ENCODE measurements around the gene GPR78. TPM values are rescaled to one million over a fixed set of nuclear protein-coding genes. Genes with fewer than 3 reads are reported as not detected.

Gene GPR78
- total and polyA plus RNA-seq, 2 of the 13 experiments (the other 11 are each of a cell fraction or from before 2014, with no cell fraction given), result 0.01 to 0.07 TPM

DNA sequence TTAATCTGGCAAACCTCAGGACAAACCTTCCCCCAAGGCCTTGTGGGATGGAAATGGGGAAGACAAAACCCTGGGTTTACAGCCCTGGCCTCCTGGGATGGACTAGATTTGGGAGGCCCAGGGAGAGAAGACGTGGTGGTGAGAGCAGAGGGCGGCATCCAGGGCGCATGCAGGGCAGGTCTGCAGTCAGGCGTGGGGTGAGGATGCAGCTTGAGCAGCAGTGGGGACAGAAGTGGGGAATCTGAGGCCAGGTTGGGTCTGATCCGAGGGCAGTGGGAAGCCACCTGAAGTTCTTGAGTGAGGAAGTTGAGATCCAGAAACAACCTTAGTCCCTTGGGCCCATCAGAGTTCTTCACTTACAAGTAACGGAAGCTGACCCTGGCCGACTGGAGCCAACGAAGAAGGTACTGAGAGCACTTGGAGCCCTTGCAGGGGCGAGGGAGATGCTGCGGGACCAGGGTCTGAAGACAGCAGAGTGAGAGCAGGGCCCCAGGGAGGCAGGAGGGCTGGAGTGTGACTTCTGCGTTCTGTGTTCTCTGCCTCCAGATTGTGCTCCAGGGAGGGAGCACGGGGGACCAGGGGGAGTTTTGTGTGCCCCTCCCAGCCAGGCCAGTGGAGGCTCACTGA, 42.0 kb upstream of the GPR78 start:
- no peaks in the 10 kb centered on the region for H3K4me1 ChIP-seq (ENCODE audit: insufficient read depth, low read length)
- intact Hi-C loops (cut with micrococcal nuclease; ENCODE audit: unreplicated experiment), result no loop called here
- FAIRE-seq, result no peak
- CTCF ChIA-PET (ENCODE audit: low intra/inter-chr PET ratio, low total read pairs), result no interaction called here
- H2AFZ ChIP-seq (ENCODE audit: low read length), result no peak overlapping the region
- H3K79me2 ChIP-seq (ENCODE audit: insufficient read depth, low read length), result no peaks in the 10 kb centered on the region
- POLR2A ChIA-PET, result no interaction called here
- H3K4me2 ChIP-seq (ENCODE audit: low read depth, low read length), result no peak overlapping the region
- H3K9ac ChIP-seq (ENCODE audit: insufficient read depth, low read depth, low read length), result no peak overlapping the region
- H3K36me3 ChIP-seq (replicated peaks in 1 of 2; ENCODE audit: control insufficient read depth in 1 of 2, insufficient read depth in 2 of 2, low read length in 2 of 2), result no peaks in the 10 kb centered on the region
- no peaks in the 10 kb centered on the region for H3K9me3 ChIP-seq (ENCODE audit: low read length)
- no peak for DNase-seq (ENCODE audit: low spot score)
- H3K27ac ChIP-seq (ENCODE audit: extremely low read length, insufficient read depth, low read length), result no peak overlapping the region
- TF ChIP-seq NFE2L2 (IDR thresholded peaks at IDR 0.05; ENCODE audit: low read length), result no peak
- 38% methylated on average over 11 of the region's 12 CpGs for WGBS (ENCODE audit: low lambda C conversion rate)
- H3K4me3 ChIP-seq (replicated peaks in 1 of 3; ENCODE audit: insufficient read depth in 1 of 3, low read depth in 2 of 3, low read length in 3 of 3), result no peak overlapping the region
- no peaks in the 10 kb centered on the region for H4K20me1 ChIP-seq (ENCODE audit: insufficient read depth, low read length)
- BruUV-seq (replicated peaks), result no TSS peak
- in situ Hi-C loops (cut with HindIII; ENCODE audit: extremely low pct_ligation_motif_present, low pct_unique_long_range_greater_than_20kb), result no loop called here
- ATAC-seq, result no peak
- H3K27me3 ChIP-seq (ENCODE audit: control insufficient read depth in 1 of 2, insufficient read depth in 2 of 2, low read length in 2 of 2), result peaks cover 0 to 18% of the 10 kb centered on the region in 2 experiments; a peak in 3 of 5 replicates

DNA sequence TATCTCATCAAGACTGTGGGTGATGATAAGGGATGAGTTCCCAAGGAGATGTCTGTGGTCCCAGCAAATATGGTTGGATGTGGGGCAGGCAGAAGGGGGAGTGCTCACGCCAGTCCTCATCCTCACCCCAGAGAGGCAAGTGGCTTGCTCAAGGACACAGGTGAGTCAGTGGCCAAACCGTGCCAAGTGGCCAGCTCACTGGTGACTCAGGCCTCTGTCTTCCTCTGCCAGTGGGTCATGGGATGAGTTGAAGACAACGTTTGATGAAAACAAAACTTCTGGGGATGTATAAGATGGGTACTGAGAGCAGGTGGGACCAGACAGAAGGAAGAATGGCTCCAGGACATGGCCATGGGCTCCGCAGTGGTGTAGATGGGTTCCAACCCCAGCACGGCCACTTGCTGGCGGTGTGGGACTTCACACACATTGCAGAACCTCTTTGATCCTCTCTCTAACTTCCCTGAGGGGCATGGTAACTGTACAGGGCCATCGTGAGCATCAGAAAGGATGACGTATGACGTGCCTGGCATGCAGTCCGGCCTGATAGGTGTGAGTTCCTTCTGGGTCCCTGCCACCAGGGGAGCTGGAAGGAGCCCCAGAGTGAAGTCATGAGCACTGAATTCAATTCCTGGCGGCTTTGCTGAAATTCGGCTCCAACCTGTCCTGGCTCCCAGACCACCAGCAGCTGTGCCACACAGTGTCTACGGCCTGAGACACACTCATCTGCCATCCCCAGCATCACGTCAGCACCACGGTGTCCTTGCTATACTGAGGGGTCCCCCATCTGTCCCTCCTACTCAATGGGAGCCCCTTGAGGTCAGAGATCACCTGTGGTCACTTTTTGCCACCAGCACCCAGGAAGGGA, 41.3 kb upstream of the GPR78 start:
- ChIA-PET POLR2A (no interaction called here), CTCF (ENCODE audit: low intra/inter-chr PET ratio, low total read pairs) (no interaction called here)
- Histone ChIP-seq H3K36me3 (replicated peaks in 1 of 2; ENCODE audit: control insufficient read depth in 1 of 2, insufficient read depth in 2 of 2, low read length in 2 of 2) (no peaks in the 10 kb centered on the region), H3K4me2 (ENCODE audit: low read depth, low read length) (no peak overlapping the region), H3K27ac (ENCODE audit: extremely low read length, insufficient read depth, low read length) (no peak overlapping the region), H3K79me2 (ENCODE audit: insufficient read depth, low read length) (no peaks in the 10 kb centered on the region), H3K9ac (ENCODE audit: insufficient read depth, low read depth, low read length) (no peak overlapping the region), H3K4me3 (replicated peaks in 1 of 3; ENCODE audit: insufficient read depth in 1 of 3, low read depth in 2 of 3, low read length in 3 of 3) (no peak overlapping the region), H2AFZ (ENCODE audit: low read length) (no peak overlapping the region), H3K27me3 (ENCODE audit: control insufficient read depth in 1 of 2, insufficient read depth in 2 of 2, low read length in 2 of 2) (peaks cover 0 to 19% of the 10 kb centered on the region in 2 experiments; a peak in 3 of 5 replicates), H4K20me1 (ENCODE audit: insufficient read depth, low read length) (no peaks in the 10 kb centered on the region), H3K4me1 (ENCODE audit: insufficient read depth, low read length) (no peaks in the 10 kb centered on the region), H3K9me3 (ENCODE audit: low read length) (no peaks in the 10 kb centered on the region)
- intact Hi-C loops (cut with micrococcal nuclease; ENCODE audit: unreplicated experiment), result no loop called here
- TF ChIP-seq FOSL2 (CRISPR knock-in tag; IDR thresholded peaks at IDR 0.05), result peak; percentile 84
- no peak for TF ChIP-seq HOXA3 (CRISPR knock-in tag; IDR thresholded peaks at IDR 0.05)
- TF ChIP-seq FOXC1 (CRISPR knock-in tag; IDR thresholded peaks at IDR 0.05; ENCODE audit: borderline replicate concordance), result no peak
- TF ChIP-seq FOSL1 (CRISPR knock-in tag; IDR thresholded peaks at IDR 0.05; ENCODE audit: borderline replicate concordance), result 0 out of 2 replicates have a peak, but pooled peaks have one; percentile 23
- TF ChIP-seq ZNF263 (CRISPR knock-in tag; IDR thresholded peaks at IDR 0.05), result 0 out of 2 replicates have a peak, but pooled peaks have one; percentile 48
- ATAC-seq (no peak), FAIRE-seq (no peak), DNase-seq (ENCODE audit: low spot score) (peak; percentile 14)
- 28% methylated on average over 5 of the region's 15 CpGs for WGBS (ENCODE audit: low lambda C conversion rate)
- no TSS peak for BruUV-seq (replicated peaks)
- in situ Hi-C loops (cut with HindIII; ENCODE audit: extremely low pct_ligation_motif_present, low pct_unique_long_range_greater_than_20kb), result no loop called here
